GM12878 (cell line): ENCODE measurements around the gene TMEM201. TPM values are rescaled to one million over a fixed set of nuclear protein-coding genes. Genes with fewer than 3 reads are reported as not detected.

Experiments used
- ATAC-seq: fragments of 200-7000 bp; cut with Tn5 transposase; 3 replicates; pipeline ENCODE4 v1.9.1; 2020; ENCODE audit warnings: mild to moderate bottlenecking, moderate library complexity
- BruUV-seq: library from RNA; stranded (reverse); fragments of 400-500 nt; replicated peaks from 2 replicates; lab custom pipeline; 2021; lab: Mats Ljungman, UMichigan
- CTCF ChIA-PET: fragments of 300-600 bp; sonication (Branson Sonifier 250); formaldehyde crosslinking; extraction: SDS; loops from one replicate; lab custom pipeline; 2021; ENCODE audit warnings: inconsistent platforms; lab: Yijun Ruan, JAX
- POLR2A ChIA-PET: fragments of 350-600 bp; formaldehyde crosslinking; extraction: SDS; loops from one replicate; lab custom pipeline; 2021; ENCODE audit warnings: inconsistent platforms; lab: Charles Lee
- RAD21 ChIA-PET: fragments of 300-600 bp; sonication (Branson Sonifier 250); formaldehyde crosslinking; loops from one replicate; lab custom pipeline; 2023; ENCODE audit warnings: antibody characterized with exemption; ENCODE audit not compliant: unreplicated experiment; lab: Charles Lee
- SMC1A ChIA-PET: fragments of 300-600 bp; sonication (Branson Sonifier 250); formaldehyde crosslinking; loops from one replicate; lab custom pipeline; 2023; ENCODE audit not compliant: unreplicated experiment, uncharacterized antibody; lab: Charles Lee
- DNase-seq: peaks from one replicate; pipeline ENCODE4 v3.0.0-alpha.2; 2011; ENCODE audit warnings: low read depth, low spot score
- FAIRE-seq: peaks from 3 replicates; lab custom pipeline; 2011; peaks lifted over from hg19 to GRCh38; lab: Jason Lieb, UNC
- H2AFZ ChIP-seq: 2 replicates; pipeline ENCODE4 v1.6.0; 2011; ENCODE audit warnings: low read depth, low read length, control low read depth; ENCODE audit not compliant: control insufficient read depth
- H3K27ac ChIP-seq: 2 replicates; pipeline ENCODE4 v1.5.1; 2011; ENCODE audit warnings: control low read depth; ENCODE audit not compliant: control insufficient read depth, insufficient read depth
- H3K27me3 ChIP-seq, 2 experiments: replicated peaks in 1 of 2; 2 replicates each; pipeline versions ENCODE4 v1.6.0 to v1.6.1; 2011; ENCODE audit warnings: low read length in 1 of 2; ENCODE audit not compliant: control insufficient read depth in 2 of 2, insufficient read depth in 2 of 2
- H3K36me3 ChIP-seq, 2 experiments: 2 replicates each; pipeline ENCODE4 v1.5.1; 2011; ENCODE audit warnings: low read length in 1 of 2; ENCODE audit not compliant: control insufficient read depth in 2 of 2, insufficient read depth in 2 of 2
- H3K4me1 ChIP-seq: 2 replicates; pipeline ENCODE4 v1.6.1; 2011; ENCODE audit warnings: mild to moderate bottlenecking, low read length, moderate library complexity, mixed read lengths; ENCODE audit not compliant: control insufficient read depth, insufficient read depth
- H3K4me2 ChIP-seq: 2 replicates; pipeline ENCODE4 v1.6.0; 2011; ENCODE audit warnings: control low read depth; ENCODE audit not compliant: control insufficient read depth, insufficient read depth
- H3K4me3 ChIP-seq: fragments of 200-600 bp; sonication (generic); 2 replicates; pipeline ENCODE4 v1.5.1; 2016
- H3K79me2 ChIP-seq: 2 replicates; pipeline ENCODE4 v1.6.0; 2011; ENCODE audit warnings: low read length; ENCODE audit not compliant: control insufficient read depth, insufficient read depth
- H3K9ac ChIP-seq: 2 replicates; pipeline ENCODE4 v1.8.0; 2011; ENCODE audit warnings: low read length, control low read depth, mixed read lengths; ENCODE audit not compliant: control insufficient read depth, insufficient read depth
- H3K9me3 ChIP-seq: replicated peaks from 3 replicates; pipeline ENCODE4 v1.5.1; 2011; ENCODE audit warnings: mild to moderate bottlenecking, low read length; ENCODE audit not compliant: control insufficient read depth, insufficient read depth
- H4K20me1 ChIP-seq: 2 replicates; pipeline ENCODE4 v1.6.0; 2011; ENCODE audit not compliant: control insufficient read depth, insufficient read depth
- IRF3 ChIP-seq: fragments of 450-650 bp; IDR thresholded peaks from 2 replicates; pipeline ENCODE4 v1.6.1; 2014; ENCODE audit warnings: mild to moderate bottlenecking
- PAX5 ChIP-seq: IDR thresholded peaks from 2 replicates; pipeline ENCODE4 v1.6.1; 2011; ENCODE audit warnings: low read depth, low read length, borderline replicate concordance
- POLR2AphosphoS2 ChIP-seq: IDR thresholded peaks from 2 replicates; pipeline ENCODE4 v1.6.1; 2011; ENCODE audit warnings: low read depth, mild to moderate bottlenecking, low read length, improper control_type of control experiment, moderate library complexity
- POLR2AphosphoS5 ChIP-seq: IDR thresholded peaks from 2 replicates; pipeline ENCODE4 v1.6.1; 2011; ENCODE audit warnings: mild to moderate bottlenecking, low read length, inconsistent platforms
- TCF7 ChIP-seq: IDR thresholded peaks from 2 replicates; pipeline ENCODE4 v1.6.1; 2014; ENCODE audit warnings: antibody characterized with exemption, borderline replicate concordance
- ZNF687 ChIP-seq: fragments of 450-650 bp; IDR thresholded peaks from 2 replicates; pipeline ENCODE4 v1.6.1; 2017; ENCODE audit warnings: mild to moderate bottlenecking, moderate library complexity
- WGBS: methylation state at CpG from one replicate; pipeline ENCODE4 v1.1.6; 2016; ENCODE audit warnings: low lambda C conversion rate; ENCODE audit not compliant: insufficient replicate concordance, insufficient coverage; ENCODE audit errors: missing lambda C conversion rate; 5-methylcytosine and 5-hydroxymethylcytosine counted together
- in situ Hi-C: fragments of 300-500 bp; cut with MboI; formaldehyde crosslinking; loops from 9 replicates; pipeline ENCODE4 v1.14.3; 2018; ENCODE audit warnings: mixed read lengths
- intact Hi-C: fragments of 100-400 bp; cut with micrococcal nuclease; formaldehyde crosslinking; loops from one replicate; pipeline ENCODE4 v1.14.2; 2022; ENCODE audit not compliant: unreplicated experiment
- polyA plus RNA-seq, 11 experiments: library from polyadenylated mRNA; depleted of rRNA in 4 of 11; unstranded in 6 of 11; stranded (reverse) in 5 of 11; fragments of >200 nt; fragmentation: Nextera tagmentation in 4 of 11; fragmentation: Illumina TruSeq in 1 of 11; extraction: Ambion mirVana in 4 of 11; extraction: Trizol in 1 of 11; gene quantifications; 1 replicate in 1 of 11; 2 replicates in 10 of 11; pipeline versions ENCODE4 v1.2.1 to v1.2.3, GENCODE V29; 2011 to 2016; ENCODE audit warnings: inconsistent platforms in 2 of 11, missing spikeins in 2 of 11, low read depth in 1 of 11
- total RNA-seq, 4 experiments: library from RNA; depleted of rRNA in 3 of 4; stranded (reverse); fragments of >200 nt in 3 of 4; fragmentation: Illumina TruSeq in 1 of 4; extraction: Trizol in 1 of 4; gene quantifications; 2 replicates each; pipeline versions ENCODE4 v1.2.1 to v1.2.3, GENCODE V29; 2013 to 2021
- TF ChIP-seq, protein P1 (sequence below): IDR thresholded peaks from 2 replicates; pipeline ENCODE4 v1.6.1; 2011; ENCODE audit warnings: low read depth, mild to moderate bottlenecking, low read length, moderate library complexity, borderline replicate concordance; ENCODE audit errors: extremely low read depth
- TF ChIP-seq, protein P2 (sequence below): IDR thresholded peaks from 2 replicates; pipeline ENCODE4 v1.6.1; 2012; ENCODE audit warnings: low read depth, low read length, improper control_type of control experiment

TMEM201 gene
- total and polyA plus RNA-seq, 10 of the 15 experiments (the other 5 are each of a cell fraction or from before 2014, with no cell fraction given): 0.13 to 26.6 (median 6.1) TPM

- CTCF ChIA-PET: interaction anchor here (3.3 kb wide), 1 partner anchor 17 kb away, joined by 18 read pairs; no protein-coding TSS in a partner anchor
- ATAC-seq: no peak
- H3K4me2 ChIP-seq: no peak overlapping the region
- TF ChIP-seq POLR2AphosphoS5: no peak
- TF ChIP-seq, protein P1, sequence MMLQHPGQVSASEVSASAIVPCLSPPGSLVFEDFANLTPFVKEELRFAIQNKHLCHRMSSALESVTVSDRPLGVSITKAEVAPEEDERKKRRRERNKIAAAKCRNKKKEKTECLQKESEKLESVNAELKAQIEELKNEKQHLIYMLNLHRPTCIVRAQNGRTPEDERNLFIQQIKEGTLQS: no peak
- TF ChIP-seq, protein P2, sequence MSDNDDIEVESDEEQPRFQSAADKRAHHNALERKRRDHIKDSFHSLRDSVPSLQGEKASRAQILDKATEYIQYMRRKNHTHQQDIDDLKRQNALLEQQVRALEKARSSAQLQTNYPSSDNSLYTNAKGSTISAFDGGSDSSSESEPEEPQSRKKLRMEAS: no peak
- TF ChIP-seq IRF3: no peak
- TF ChIP-seq ZNF687: no peak
- TF ChIP-seq POLR2AphosphoS2: no peak
- no peak for TF ChIP-seq TCF7
- TF ChIP-seq PAX5: no peak
- TF ChIP-seq, all 136 proteins: peak for 0
- H3K4me1 ChIP-seq: peaks cover 22% of the 10 kb centered on the region
- whole genome bisulfite sequencing: 85% methylated on average over 13 of the region's 13 CpGs
- DNase-seq: no peak
- no peak overlapping the region for H3K4me3 ChIP-seq
- FAIRE-seq: no peak
- in situ Hi-C loops: no loop called here
- RAD21 ChIA-PET: no interaction called here
- SMC1A ChIA-PET: interaction anchor here (1.4 to 5.2 kb wide), 2 partner anchors 16 to 19 kb away, joined by 3 to 36 read pairs; no protein-coding TSS in a partner anchor
- H4K20me1 ChIP-seq: no peaks in the 10 kb centered on the region
- no peak overlapping the region for H3K9ac ChIP-seq
- POLR2A ChIA-PET: interaction anchor here (0.7 to 0.9 kb wide), 2 partner anchors 36 to 189 kb away, joined by 3 to 8 read pairs; no protein-coding TSS in a partner anchor
- H2AFZ ChIP-seq: no peak overlapping the region
- H3K36me3 ChIP-seq: no peaks in the 10 kb centered on the region
- intact Hi-C loops: no loop called here
- H3K27ac ChIP-seq: no peak overlapping the region
- no peaks in the 10 kb centered on the region for H3K27me3 ChIP-seq
- H3K9me3 ChIP-seq: no peaks in the 10 kb centered on the region
- no TSS peak for BruUV-seq
- H3K79me2 ChIP-seq: peaks cover 14% of the 10 kb centered on the region
Observed at GRCh38 chr1:9646037-9646436, 57.3 kb downstream of the TMEM201 start.
